Bronchial epithelial cell (primary cell): ENCODE measurements around the gene PLCG2. TPM values are rescaled to one million over a fixed set of nuclear protein-coding genes. Genes with fewer than 3 reads are reported as not detected.

Source experiments
- DNase-seq: peaks from one replicate; pipeline ENCODE4 v3.0.0-alpha.2; 2010; ENCODE audit warnings: low read depth
- FAIRE-seq: peaks from 2 replicates; lab custom pipeline; 2011; peaks lifted over from hg19 to GRCh38; lab: Jason Lieb, UNC
- H3K27me3 ChIP-seq: 2 replicates; pipeline ENCODE4 v1.5.1; 2011; ENCODE audit warnings: low read length; ENCODE audit not compliant: control insufficient read depth, insufficient read depth
- H3K36me3 ChIP-seq: 2 replicates; pipeline ENCODE4 v1.5.1; 2011; ENCODE audit warnings: low read length; ENCODE audit not compliant: control insufficient read depth, insufficient read depth
- H3K4me3 ChIP-seq: 2 replicates; pipeline ENCODE4 v1.5.1; 2011; ENCODE audit warnings: mild to moderate bottlenecking, low read depth, low read length, control low read depth
- total RNA-seq: library from RNA; depleted of rRNA; stranded (reverse); fragments of >200 nt; gene quantifications from 2 replicates; pipeline ENCODE4 v1.2.1, GENCODE V29; 2014
- TF ChIP-seq, protein P1 (sequence below): IDR thresholded peaks from 2 replicates; pipeline ENCODE4 v1.5.1; 2011; ENCODE audit warnings: mild to moderate bottlenecking, moderate library complexity, low read length, control low read depth, inconsistent platforms; ENCODE audit not compliant: insufficient read depth, severe bottlenecking

The PLCG2 gene
- total RNA-seq, 1 donor from 2014 or later, result 1.8 TPM

GRCh38 chr16:81912395-81912794, 133.3 kb downstream of the PLCG2 start:
- TF ChIP-seq, protein P1, sequence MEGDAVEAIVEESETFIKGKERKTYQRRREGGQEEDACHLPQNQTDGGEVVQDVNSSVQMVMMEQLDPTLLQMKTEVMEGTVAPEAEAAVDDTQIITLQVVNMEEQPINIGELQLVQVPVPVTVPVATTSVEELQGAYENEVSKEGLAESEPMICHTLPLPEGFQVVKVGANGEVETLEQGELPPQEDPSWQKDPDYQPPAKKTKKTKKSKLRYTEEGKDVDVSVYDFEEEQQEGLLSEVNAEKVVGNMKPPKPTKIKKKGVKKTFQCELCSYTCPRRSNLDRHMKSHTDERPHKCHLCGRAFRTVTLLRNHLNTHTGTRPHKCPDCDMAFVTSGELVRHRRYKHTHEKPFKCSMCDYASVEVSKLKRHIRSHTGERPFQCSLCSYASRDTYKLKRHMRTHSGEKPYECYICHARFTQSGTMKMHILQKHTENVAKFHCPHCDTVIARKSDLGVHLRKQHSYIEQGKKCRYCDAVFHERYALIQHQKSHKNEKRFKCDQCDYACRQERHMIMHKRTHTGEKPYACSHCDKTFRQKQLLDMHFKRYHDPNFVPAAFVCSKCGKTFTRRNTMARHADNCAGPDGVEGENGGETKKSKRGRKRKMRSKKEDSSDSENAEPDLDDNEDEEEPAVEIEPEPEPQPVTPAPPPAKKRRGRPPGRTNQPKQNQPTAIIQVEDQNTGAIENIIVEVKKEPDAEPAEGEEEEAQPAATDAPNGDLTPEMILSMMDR, result no peak
- FAIRE-seq (no peak), DNase-seq (no peak)
- Histone ChIP-seq H3K36me3 (no peaks in the 10 kb centered on the region), H3K4me3 (no peak overlapping the region), H3K27me3 (no peaks in the 10 kb centered on the region)

GRCh38 chr16:81913222-81913621, 134.1 kb downstream of the PLCG2 start:
- H3K27me3 ChIP-seq, result no peaks in the 10 kb centered on the region
- FAIRE-seq, result peak; percentile 68
- TF ChIP-seq, protein P1, result no peak
- H3K36me3 ChIP-seq, result no peaks in the 10 kb centered on the region
- no peak overlapping the region for H3K4me3 ChIP-seq
- no peak for DNase-seq

- no peak overlapping the region for H3K4me3 ChIP-seq
- H3K36me3 ChIP-seq, result no peaks in the 10 kb centered on the region
- no peak for FAIRE-seq
- H3K27me3 ChIP-seq, result no peaks in the 10 kb centered on the region
- TF ChIP-seq, protein P1, result no peak
- no peak for DNase-seq
These were observed 138.3 kb downstream of the PLCG2 start for GRCh38 chr16:81917375-81917774.

DNA sequence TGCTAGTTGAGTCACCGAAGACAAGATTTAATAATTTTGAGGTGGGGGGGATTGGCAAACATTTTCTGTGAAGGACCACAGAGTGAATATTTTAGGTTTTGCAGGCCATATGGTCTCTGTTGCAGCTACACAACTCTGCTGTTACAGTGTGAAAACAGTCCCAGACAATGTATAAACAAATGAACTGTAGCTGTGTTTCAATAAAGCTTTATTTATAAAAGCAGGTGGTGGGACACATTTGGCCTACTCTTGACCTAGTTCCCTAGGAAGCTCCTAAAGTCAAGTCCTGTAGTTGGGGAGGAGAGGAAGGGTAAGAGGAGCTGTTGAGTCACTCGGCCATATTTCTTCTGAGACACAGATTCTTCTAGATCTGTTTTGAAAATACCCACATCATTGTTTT, 139.8 kb downstream of the PLCG2 start:
- H3K27me3 ChIP-seq, result no peaks in the 10 kb centered on the region
- TF ChIP-seq, protein P1, result no peak
- H3K4me3 ChIP-seq, result no peak overlapping the region
- no peak for FAIRE-seq
- no peaks in the 10 kb centered on the region for H3K36me3 ChIP-seq
- DNase-seq, result no peak

GRCh38 chr16:81920498-81920897, 141.4 kb downstream of the PLCG2 start:
- Histone ChIP-seq H3K27me3 (no peaks in the 10 kb centered on the region), H3K36me3 (no peaks in the 10 kb centered on the region), H3K4me3 (no peak overlapping the region)
- DNase-seq, result no peak
- no peak for FAIRE-seq
- TF ChIP-seq, protein P1, result no peak
